GM19193 (cell line): ENCODE measurements around the gene TNFRSF12A.

Experiments used
- POLR2A ChIP-seq: IDR thresholded peaks from 4 replicates; pipeline ENCODE4 v1.6.1; 2011; ENCODE audit not compliant: insufficient read depth, insufficient read length; ENCODE audit errors: extremely low read depth

The TNFRSF12A gene

DNA sequence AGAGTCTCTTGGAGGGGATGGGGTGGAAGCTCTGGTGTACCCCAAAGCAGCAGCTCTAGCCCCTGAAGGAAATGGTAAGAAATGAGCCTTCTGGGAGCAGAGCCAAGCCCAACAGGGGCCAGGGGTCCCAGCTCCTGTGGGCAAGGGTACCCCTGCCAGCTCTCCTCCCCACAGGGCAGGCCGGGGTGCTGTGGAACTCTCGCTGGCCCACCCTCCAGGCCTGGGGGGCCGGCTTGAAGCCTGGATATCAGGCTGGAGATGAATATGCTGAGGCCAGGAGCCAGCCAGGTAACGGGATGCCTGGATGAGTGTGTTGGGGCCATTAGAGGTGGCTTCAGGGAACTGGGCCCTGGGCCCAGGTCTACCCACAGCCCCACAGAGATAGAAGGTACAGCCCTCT lies 19.6 kb upstream of the TNFRSF12A start:
- no peak for TF ChIP-seq POLR2A

DNA sequence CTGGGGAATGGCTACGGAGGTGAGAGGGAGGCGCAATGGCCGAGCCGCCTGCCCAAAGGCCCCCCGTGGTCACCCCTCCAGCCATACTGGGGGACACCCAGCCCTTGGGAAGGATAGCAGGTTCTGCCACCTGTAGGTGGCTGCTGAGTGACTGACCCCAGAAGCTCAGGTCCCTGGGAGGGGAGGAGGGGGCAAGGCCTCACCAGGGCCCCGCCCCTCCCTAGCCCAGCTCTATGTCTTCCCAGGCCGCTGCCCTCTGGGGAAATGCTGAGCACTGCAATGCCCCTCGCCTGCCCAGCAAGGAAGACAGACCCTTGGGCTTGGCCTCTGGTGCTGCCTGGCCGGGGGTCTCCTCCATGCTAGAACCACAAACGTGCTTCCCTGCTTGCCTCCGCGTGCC lies 18.9 kb upstream of the TNFRSF12A start:
- TF ChIP-seq POLR2A, result no peak

DNA sequence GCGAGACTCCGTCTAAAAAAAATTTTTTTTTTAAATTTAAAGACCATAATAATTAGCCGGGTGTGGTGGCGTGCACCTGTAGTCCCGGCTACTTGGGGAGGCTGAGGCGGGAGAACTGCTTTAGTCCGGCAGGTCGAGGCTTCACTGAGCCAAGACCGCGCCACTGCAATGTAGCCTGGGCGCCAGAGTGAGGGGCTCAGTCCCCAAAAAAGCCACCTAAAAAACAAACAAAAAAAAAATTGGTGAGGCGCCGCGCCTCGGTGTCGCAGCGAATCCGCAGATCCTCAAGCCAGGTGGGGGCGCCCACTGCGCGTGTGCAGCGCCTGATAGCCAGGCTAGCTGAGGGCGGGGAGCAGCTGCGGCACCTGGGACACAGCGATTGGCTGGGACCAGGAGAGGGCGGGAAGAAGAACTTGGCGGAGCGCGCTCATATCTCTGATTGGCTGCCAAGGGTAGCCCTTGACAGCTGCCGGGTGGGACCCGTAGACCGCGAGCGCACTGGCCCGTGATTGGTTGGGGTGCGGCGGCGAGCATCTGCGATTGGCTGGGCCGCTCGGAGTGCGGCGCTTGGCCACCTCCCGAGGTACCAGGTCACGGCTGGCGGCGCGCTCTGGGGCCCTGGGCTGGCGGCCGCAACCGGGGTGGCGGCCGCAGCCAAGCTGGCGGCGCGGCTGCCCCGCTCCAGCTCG lies 16.4 kb upstream of the TNFRSF12A start:
- no peak for TF ChIP-seq POLR2A

DNA sequence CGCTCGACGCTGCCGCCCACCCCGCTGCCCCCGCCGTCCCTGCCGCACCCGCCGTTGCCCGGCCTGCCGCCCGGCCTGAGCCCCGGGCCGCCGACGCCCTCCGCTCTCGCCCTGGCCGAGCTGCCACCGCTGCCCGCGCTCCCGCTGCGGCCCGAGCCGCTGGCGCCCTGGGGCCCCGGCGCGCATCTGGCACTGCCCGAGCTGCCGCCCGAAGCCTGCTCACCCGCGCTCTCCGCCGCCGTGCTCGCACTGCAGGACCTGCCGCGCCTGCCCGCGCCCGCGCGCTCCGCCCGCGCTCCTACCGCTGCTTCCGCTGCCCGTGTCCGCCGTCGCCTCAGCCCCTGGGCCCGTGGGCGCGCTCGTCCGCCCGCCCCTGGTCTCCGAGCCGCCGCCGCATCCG lies 15.8 kb upstream of the TNFRSF12A start:
- TF ChIP-seq POLR2A, result no peak

DNA sequence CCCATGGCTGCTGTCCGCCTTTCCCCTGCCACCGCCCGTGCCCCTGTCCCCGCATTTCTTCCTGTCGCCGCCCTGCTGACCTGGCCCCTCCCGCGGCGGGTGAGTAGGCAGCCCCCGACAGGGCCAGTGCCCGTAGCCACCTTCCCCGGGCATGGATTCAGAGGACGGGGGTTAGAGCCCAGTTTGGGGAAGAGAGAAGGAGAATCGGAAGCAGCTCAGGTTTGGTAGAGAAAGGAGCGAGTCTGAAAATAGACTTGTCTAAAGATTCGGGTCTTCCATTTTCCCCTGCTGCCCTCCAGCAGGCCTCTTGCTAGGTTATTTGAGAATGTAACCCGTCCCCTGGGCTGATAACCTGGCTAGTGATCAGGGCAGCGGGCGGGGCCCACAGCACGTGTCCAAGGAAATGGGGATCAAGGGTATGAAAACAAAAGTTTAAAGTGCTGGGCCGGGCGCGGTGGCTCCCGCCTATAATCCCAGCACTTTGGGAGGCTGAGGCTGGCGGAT lies 15.3 kb upstream of the TNFRSF12A start:
- TF ChIP-seq POLR2A, result no peak

DNA sequence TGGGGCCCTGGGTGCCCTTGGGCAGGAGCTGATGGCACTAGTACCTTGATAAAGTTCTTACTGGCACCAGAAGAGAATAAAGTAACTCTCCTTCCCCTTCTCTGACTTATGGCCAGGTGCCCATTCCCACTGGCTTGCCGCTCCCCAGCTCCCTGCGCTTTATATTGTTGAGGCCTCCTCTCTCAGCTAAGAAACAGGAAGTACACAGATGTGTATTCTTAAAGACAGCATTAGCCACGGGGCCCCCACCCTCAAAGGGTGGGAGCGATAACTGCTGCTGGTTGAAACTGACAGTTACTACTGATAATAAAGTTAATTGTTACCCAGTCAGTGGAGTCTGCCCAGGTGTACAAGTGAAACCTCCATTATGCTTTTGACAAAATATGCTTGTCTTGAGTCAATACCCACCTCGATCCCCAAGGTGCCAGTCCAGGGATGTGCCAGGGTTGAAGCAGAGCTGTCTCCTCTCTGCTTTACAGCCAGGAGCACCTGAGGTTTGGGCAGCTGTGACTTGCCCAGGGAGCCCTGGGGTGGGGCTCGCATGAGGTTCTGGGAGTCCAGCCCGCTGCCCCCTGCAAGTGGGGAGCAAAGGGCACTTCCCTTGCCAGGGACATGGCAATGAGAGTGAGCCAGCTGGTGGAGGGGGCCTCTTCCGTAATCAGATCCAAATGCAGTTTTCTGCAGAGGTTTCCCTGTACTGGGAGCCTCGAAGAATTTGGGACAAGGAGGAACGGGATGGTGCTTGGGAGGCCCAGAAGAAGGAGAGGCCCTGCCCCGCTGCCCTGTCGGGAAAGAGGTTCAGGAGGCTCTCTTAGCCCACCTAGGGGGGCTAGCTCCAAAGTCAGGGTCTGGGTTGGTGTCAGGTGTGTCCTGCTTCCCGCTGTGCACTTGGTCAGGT lies 12.9 kb upstream of the TNFRSF12A start:
- peak; percentile 14 for TF ChIP-seq POLR2A

DNA sequence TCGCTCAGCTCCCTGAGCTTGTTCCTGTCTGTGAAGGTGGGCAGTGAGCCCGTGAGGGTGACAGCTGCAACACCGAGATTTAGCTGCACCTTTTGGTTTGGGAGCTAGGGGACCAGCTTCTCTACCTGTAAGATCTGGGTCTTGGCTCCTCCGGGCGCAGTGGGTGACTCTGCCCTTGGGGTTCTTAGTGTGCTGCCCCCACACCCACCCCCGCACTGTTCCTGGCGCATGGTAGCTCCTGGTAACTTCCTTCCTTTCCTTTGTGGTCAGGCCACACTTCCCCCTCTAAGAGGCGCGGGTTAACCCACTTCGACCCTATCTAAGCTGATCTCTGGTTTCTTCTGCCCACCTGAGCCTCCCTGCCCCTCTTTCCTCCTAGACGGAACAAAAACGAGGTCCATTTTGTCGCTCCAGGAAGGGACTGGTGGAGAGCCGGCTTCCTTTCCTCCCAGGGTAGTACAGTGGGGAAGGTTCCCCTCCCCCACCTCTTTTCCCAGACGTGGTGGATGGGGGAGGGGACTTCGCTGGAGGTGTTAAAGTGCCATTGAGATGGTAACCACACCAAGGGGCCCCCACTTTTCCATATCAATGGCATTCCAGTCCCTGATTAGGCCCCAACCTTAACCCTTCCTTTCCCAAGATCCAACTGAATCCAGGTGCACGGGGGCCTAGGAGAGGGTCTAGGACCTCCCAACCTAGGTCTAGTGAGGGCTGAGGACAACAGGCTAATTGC lies 12.0 kb upstream of the TNFRSF12A start:
- TF ChIP-seq POLR2A, result no peak

DNA sequence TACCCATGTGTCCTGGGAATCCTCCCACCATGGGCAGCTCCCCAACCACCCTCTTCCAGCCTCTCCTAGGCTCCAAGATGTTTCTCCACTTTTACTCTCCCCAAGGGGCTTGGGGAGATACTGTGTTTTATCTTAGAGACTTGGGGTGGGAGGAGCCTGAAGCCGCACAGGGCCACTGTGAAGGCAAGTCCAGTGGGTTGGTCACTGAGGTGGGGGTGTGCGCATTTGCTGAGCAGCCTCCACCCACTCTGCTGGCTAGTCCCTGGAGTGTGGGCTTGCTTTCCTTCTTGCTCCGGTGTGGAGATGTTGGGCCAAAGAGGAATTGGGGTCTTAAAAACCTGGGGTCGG lies 11.5 kb upstream of the TNFRSF12A start:
- TF ChIP-seq POLR2A, result no peak

DNA sequence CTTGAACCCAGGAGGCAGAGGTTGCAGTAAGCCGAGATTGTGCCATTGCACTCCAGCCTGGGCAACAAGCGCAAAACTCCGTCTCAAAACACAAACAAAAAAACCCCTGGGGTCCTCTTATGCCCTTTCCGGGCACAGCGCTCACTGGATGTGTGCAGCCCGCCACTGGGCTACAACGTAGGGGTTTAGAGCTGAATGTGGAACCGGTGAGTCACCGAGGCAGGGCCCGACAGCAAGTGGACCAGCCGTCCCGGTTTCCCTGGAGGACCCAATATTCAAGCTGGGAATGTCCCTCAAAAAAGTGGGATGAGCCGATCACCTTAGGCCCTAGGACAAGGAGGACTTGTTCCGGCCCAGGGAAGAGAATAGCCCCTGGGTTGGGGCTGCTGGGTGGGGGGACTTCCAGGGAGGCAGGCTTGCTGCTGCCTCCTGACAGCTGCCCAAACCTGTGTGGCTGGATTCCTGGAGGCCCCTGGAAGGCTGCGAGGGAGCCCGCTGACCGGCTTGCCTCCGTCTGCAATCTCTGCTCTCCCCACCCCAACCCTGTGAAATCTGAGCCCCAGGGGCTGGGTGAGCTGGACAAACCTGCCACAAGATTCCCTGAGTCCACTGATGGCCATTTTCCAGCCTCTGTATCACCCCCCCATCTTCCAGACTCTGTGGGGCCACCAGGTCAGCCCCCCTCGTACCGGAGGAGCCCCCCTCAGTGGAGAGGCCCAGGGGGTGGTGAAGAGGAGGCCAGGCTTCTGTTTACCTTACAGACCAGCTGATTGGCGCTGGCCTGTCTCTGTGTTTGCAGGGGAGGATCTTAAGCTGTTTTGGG lies 10.4 kb upstream of the TNFRSF12A start:
- no peak for TF ChIP-seq POLR2A

DNA sequence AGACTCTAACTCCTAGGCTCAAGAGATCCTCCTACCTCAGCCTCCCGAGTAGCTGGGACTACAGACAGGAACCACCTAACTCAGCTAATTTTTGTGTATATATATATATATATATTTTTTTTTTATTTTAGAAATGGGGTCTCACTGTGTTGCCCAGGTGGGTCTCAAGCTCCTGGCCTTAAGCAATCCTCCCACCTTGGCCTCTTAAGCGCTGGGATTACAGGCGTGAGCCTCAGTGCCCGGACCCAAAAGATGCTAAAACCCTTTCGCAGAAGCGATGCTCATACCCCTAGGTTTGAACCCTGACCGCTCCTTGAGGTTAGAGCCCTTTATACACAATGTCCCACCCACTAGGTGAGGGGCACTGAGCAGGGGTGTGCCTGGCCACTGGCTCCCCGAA lies 9.7 kb upstream of the TNFRSF12A start:
- no peak for TF ChIP-seq POLR2A

DNA sequence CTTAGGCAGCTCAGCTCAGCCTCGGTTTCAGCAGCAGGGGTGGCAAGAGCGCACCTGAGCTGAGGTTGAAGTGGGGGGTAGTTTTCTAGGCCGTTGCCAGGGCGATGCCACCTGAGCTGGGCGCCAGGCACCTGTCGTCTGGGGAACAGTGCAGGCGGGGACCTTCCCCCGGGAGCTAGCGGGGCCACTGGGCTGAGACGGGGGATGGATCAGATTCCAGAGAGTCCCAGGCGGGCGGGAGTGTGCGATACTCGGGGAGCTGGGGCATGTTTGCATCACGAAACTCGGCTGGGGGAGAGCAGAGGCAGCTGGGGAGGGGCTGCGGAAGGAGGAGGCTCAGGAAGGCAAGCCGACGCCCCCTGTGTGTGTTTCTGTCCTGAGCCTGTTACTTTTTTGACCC lies 7.9 kb upstream of the TNFRSF12A start:
- no peak for TF ChIP-seq POLR2A

DNA sequence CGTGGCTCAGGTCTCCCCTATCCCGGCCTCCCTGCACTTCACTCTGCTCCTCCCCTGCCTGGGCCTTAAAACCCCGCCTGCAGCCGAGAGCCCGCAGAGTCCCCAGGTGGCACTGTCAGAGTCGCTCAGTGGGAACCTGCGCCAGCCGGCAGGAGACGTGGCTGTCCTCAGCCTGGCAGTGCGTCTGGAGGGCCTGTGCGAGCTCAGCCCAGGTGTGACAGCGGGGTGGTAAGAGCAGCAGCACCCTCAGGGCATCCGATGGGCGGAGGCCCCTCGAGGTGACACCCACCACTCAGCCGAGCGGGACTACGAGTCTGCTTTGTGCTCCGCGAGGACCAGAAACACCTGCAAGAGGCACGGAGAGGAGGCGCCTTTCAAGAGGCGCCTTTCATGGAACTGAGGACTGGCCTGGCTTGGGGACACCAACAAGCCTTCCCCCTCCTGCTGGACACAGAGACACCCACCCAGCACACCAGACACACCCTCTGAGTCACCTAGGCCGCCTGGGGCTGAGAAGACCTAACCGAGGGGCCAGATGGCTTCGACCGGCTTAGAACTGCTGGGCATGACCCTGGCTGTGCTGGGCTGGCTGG lies 7.2 kb upstream of the TNFRSF12A start, which contains the start of gene CLDN9:
TSS of gene CLDN9 (plus strand) at position 96 of the 593 bp plus-strand sequence. CDS start at position 536, 440 bp downstream.
- no peak for TF ChIP-seq POLR2A

DNA sequence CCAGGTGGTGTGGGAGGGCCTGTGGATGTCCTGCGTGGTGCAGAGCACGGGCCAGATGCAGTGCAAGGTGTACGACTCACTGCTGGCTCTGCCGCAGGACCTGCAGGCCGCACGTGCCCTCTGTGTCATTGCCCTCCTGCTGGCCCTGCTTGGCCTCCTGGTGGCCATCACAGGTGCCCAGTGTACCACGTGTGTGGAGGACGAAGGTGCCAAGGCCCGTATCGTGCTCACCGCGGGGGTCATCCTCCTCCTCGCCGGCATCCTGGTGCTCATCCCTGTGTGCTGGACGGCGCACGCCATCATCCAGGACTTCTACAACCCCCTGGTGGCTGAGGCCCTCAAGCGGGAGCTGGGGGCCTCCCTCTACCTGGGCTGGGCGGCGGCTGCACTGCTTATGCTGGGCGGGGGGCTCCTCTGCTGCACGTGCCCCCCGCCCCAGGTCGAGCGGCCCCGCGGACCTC lies 6.6 kb upstream of the TNFRSF12A start:
- no peak for TF ChIP-seq POLR2A
